Stimulated activated CD4-positive, alpha-beta T cell treated with anti-CD3 and anti-CD28 coated beads, Interleukin-12 subunit alpha, Interleukin-12 subunit beta, amount 100 ng/mL, for 4 hours (primary cell): ENCODE measurements around the gene CADPS.

Source experiments
- DNase-seq: peaks from one replicate; pipeline ENCODE4 v3.0.0-alpha.2; 2020

CADPS gene

GRCh38 chr3:62732183-62732904, 142.9 kb downstream of the CADPS start:
- DNase-seq = no peak

GRCh38 chr3:62727981-62728380, 147.2 kb downstream of the CADPS start:
- no peak for DNase-seq

GRCh38 chr3:62727536-62727935, 147.7 kb downstream of the CADPS start:
- DNase-seq = no peak

DNA sequence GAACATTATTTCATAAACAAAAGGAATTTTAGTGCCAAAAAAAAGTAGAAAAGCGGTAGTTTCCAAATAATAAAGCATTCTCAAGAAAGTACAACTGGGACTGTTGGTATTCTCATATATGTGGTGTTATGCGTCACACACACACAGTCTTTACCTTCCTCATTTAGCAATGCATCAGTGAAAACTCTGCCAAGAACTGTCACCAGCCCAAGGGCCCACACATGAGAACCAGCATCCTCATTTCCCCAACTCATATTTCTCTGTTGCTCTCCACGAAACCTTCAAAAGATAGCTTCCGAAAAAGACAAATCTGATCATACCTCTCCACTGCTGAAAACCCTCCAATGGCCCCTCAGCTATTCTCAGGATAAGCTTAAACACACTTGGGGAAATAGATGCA, 150.7 kb downstream of the CADPS start:
- no peak for DNase-seq

DNA sequence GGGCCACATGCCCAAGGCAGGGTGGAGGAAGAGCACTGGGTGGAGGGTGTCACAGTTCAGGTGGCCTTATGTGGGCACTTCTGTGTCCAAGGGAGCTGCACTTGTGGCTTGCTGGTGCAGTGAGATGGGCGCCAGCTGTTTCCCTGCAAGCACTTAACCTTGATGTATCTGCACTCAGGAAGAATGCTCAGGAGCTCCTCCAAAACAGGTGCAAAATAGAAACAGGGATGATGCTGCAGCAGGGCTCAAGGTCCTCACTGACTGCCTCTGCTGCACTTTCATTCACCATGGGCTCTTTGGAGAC, 151.3 kb downstream of the CADPS start:
- DNase-seq = no peak

DNA sequence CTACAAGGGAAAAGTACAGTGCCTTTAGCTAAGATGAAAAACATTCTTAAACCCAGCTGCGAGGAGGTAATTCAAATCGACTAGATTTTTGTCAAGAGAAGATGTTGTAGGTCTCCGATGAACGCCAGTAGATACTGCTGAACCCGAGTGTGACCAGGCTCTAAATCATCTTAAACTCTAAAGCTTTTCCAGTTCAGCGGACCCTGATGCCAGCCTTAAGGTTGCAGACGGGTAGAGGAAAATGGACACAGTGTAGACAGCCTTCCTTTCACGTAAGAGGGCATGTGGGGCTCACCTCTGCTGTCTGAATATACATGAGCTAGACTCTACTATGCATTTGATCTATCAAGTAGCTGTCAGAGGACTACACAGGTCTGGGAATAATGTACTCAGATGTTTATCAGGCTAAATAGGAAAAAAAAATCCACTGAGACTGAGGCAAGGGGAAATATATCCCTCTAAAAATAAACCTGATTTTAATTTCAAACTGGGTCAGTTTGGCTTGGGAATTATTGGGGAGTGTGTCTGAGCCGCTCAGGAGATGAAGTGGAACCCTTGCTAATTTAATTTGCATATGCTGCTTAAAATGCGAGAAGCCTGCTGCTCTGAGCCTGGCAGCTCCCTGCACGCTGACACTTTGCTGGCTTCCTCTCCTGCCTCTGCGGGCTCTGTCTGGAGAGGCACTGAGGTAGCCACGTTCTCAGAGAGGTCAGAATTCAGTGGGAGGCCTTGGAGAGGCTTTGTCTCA, 151.9 kb downstream of the CADPS start:
- no peak for DNase-seq

GRCh38 chr3:62722344-62722743, 152.9 kb downstream of the CADPS start:
- DNase-seq = no peak

DNA sequence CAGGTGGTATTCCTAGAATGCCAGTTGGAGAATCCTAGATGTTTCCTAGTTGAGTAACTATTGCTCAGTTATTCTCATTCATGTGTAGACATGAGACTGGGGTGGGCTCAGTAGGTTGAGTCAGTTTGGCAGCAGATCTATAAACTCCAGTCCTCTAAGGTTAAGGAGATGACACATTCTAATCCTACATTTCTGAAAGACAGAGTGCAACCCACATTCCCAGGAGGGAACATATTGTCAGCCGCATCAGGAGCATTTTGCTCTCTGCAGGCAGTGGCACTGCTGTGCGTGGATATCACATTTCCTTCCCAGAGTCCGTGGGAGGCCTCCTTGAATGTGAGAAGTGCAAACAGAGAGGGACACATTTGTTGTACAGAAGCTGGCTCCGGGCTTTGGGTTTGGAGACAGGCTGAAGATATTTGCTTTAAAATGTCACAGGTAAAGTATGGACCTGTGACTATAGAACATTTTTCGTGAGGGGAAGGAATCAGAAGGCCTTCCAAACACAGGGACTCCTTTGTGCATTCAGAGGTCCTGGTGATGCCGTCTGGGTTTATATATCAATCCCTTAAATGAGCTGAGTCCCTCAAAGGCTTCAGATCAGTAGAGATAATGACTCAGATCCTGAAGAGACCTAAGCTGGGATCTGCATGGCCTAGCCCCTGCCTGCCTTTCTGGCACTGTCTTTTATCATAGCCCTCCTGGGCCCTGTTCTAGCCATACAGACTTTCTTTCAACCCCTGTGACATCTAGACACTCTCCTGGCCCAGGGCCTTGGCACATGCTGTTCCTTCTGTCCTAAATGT, 156.5 kb downstream of the CADPS start:
- DNase-seq = no peak

DNA sequence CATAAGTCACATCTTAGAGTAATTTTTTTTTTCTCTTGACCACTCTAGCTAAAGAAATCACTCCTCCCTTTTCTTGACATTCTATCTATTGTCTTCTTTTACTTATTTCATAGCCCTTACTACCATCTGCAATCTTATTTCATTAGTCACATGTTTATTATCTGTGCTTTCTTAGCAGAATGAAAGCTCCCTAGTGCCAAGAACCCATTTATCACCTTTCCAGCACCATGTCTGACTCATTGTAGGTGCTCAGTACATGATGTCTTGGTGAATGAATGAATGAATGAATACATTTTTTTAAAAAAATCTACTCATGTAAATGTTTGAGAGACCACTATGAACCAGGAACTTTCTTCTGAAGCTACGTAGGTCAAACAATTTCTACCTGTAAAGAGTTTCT, 157.2 kb downstream of the CADPS start:
- DNase-seq = no peak

GRCh38 chr3:62712746-62713145, 162.5 kb downstream of the CADPS start:
- no peak for DNase-seq

DNA sequence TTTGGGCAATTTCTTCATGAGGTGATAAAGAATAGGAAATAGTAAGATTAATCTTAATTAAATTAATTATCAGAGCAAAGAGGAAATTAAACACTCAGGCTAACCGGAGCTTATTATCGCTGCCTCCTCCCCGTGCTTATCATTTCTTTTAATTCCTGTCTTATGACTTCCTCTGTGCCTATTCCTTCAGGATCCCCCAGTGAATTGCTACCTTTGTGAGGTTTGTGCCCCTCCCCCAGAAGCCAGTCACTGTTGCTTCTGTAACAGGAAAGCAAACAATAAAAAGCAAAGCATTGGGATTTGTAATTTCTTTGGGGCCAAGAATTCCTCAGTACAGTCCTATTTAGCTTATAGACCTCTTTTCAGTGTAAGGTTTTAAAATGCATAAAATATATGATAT, 164.5 kb downstream of the CADPS start:
- DNase-seq = no peak

- DNase-seq = no peak
Measured at GRCh38 chr3:62708638-62709373, 166.4 kb downstream of the CADPS start.

- no peak for DNase-seq
Measured at GRCh38 chr3:62705721-62706120, 169.5 kb downstream of the CADPS start.

DNA sequence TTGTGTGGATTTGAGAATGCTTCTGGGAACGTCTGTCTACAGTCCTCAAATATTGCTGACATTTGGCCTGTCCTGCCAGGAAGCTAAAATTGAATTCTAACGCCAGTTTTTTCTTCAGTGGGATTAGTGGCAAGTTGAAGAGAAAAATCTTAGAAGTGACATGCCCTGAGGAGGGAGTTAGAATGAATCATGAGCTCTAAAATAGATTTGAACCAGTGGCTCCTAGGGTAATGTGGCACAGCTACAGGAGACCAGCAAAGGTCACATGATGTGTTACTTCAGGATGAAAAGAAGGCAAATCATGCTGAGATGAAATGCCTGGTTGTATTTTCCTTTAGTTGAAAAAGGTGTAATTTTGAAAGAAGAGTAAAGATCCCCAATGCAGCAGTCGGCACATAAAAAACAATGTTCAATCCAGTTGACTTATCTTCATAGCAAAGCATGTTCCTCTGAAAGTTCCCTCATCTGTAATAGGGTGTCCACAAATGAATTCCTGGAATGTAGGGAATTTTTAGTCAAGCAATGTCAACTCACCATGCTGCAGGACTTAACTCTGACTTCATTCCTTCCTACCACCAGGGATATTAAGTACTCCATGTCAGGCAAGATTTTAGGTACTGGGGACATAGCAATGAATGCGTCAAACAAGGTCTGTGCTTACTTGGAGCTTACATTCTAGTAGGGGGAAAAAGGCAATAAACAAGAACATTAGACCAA, 171.6 kb downstream of the CADPS start:
- no peak for DNase-seq

DNA sequence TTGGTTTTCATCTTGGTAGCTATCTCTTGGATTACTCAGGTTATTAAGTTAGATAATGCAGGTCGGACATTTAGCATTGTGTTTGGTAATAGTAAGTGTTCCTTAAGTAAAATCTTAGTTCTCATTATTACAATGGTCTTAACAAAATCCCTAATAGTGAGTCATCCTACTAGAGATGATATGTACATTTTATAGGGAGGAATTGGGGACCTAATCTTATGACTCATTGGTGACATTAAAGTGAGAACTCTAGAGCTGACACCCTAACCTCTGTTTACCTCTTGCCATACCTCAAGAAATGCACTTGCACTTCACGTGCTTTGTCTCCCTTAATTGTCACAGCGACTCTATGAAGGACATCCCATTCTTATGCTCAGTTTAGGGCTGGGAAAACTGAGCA, 174.9 kb downstream of the CADPS start:
- DNase-seq = no peak

- DNase-seq = no peak
Measured at GRCh38 chr3:62699728-62700127, 175.5 kb downstream of the CADPS start.

DNA sequence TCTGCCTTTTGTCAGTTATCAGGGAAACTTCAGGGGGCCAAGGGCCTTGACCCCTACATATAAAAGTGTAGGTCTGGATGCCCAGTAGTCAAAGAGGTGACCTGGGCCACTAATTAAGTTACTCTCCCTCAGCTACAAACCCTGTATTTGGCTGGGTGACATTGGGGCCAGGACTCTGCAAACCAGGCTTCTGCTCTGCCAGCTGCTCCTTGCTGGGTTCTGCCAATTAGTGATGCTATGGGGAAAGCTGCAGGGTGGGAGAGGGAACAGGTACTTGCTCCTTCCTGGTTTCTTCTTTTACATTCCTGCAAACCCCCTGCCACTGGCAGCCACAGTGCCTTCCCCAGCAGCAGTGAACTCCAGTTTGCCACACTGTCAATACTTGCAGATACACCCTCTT, 179.2 kb downstream of the CADPS start:
- DNase-seq = no peak

- no peak for DNase-seq
Measured at GRCh38 chr3:62688812-62689211, 186.4 kb downstream of the CADPS start.

GRCh38 chr3:62688050-62688449, 187.2 kb downstream of the CADPS start:
- DNase-seq = no peak

- no peak for DNase-seq
Measured at GRCh38 chr3:62686503-62687294, 188.5 kb downstream of the CADPS start.

- no peak for DNase-seq
Measured at GRCh38 chr3:62682826-62683225, 192.4 kb downstream of the CADPS start.

DNA sequence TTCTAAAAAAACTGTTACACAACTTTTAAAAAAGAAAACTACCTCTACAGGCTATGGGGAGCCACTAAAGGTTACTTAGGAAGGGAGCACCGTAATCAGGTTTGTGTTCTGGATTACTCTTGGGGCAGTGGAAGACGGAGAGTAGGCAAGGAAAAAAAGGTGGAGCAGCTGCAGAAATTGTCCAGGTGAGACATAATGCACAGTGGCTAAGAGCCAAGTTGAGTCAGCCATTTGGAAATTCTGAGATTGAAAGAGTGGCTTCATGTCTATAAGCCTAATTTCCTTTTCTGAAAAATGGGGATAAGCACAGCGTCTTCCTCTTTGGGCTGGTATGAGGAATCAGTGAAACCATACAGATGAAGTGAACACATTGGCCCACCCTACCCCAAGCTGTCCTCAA, 195.2 kb downstream of the CADPS start:
- DNase-seq = no peak
